Activated CD8-positive, alpha-beta T cell treated with anti-CD3 and anti-CD28 coated beads for 36 hours (primary cell): Measurements from ENCODE around the gene HEATR3. TPM values are rescaled to one million over a fixed set of nuclear protein-coding genes. Genes with fewer than 3 reads are reported as not detected.

Experiments
- ATAC-seq: fragments of 200-7000 bp; cut with Tn5 transposase; one replicate; pipeline ENCODE4 v1.10.0; 2021; ENCODE audit warnings: mild to moderate bottlenecking, moderate library complexity
- CTCF ChIA-PET: fragments of 350-600 bp; sonication (Branson Sonifier 250); formaldehyde crosslinking; loops from one replicate; lab custom pipeline; 2021; ENCODE audit warnings: antibody characterized with exemption; lab: Charles Lee
- POLR2A ChIA-PET: fragments of 350-600 bp; sonication (Branson Sonifier 250); formaldehyde crosslinking; loops from one replicate; lab custom pipeline; 2021; ENCODE audit warnings: antibody characterized with exemption; lab: Charles Lee
- DNase-seq: peaks from one replicate; pipeline ENCODE4 v3.0.0-alpha.2; 2020
- H3K27ac Mint-ChIP-seq: one replicate; pipeline ENCODE4 v1.8.0; 2021; ENCODE audit warnings: mild to moderate bottlenecking, mixed read lengths
- H3K27me3 Mint-ChIP-seq: one replicate; pipeline ENCODE4 v1.8.0; 2021; ENCODE audit warnings: mixed read lengths
- H3K36me3 Mint-ChIP-seq: one replicate; pipeline ENCODE4 v1.8.0; 2021; ENCODE audit warnings: low read depth, mixed read lengths
- H3K4me1 Mint-ChIP-seq: one replicate; pipeline ENCODE4 v1.8.0; 2021; ENCODE audit warnings: low read depth, mixed read lengths
- H3K4me3 Mint-ChIP-seq: one replicate; pipeline ENCODE4 v1.8.0; 2021; ENCODE audit warnings: mild to moderate bottlenecking, moderate library complexity, mixed read lengths
- H3K9me3 Mint-ChIP-seq: one replicate; pipeline ENCODE4 v1.8.0; 2021; ENCODE audit warnings: mixed read lengths
- CTCF ChIP-seq: fragments of 200-600 bp; IDR thresholded peaks from one replicate; pipeline ENCODE4 v1.8.0; 2022; ENCODE audit warnings: antibody characterized with exemption, mild to moderate bottlenecking
- intact Hi-C: fragments of 100-400 bp; cut with micrococcal nuclease; formaldehyde crosslinking; loops from one replicate; pipeline ENCODE4 v1.10.0; 2022
- total RNA-seq, 2 experiments: library from RNA; stranded (reverse); gene quantifications; one replicate each; pipeline ENCODE4 v1.2.3, GENCODE V29; 2021

HEATR3 gene
- total RNA-seq, 2 experiments from 2014 or later, result 23.6 to 29.6 TPM

- H3K27me3 Mint-ChIP-seq, result no peaks in the 10 kb centered on the region
- intact Hi-C loops, result loop anchor here (10.0 kb wide), 1 partner anchor 87 kb away; the partner anchor contains the start of gene TENT4B
- ChIA-PET POLR2A (interaction anchor here (0.6 to 2.4 kb wide), 7 partner anchors 11 to 143 kb away, joined by 3 to 6 read pairs (median 4); no protein-coding TSS in a partner anchor), CTCF (interaction anchor here (0.6 to 7.5 kb wide), 24 partner anchors 15 to 475 kb away, joined by 3 to 74 read pairs (median 4); partner anchors contain the start of gene CNEP1R1)
- H3K4me1 Mint-ChIP-seq, result peaks cover 38% of the 10 kb centered on the region
- peak; percentile 65 for TF ChIP-seq CTCF
- H3K4me3 Mint-ChIP-seq, result peak overlapping the region; percentile 84
- peak overlapping the region; percentile 81 for H3K27ac Mint-ChIP-seq
- no peaks in the 10 kb centered on the region for H3K9me3 Mint-ChIP-seq
- ATAC-seq (peak; percentile 59), DNase-seq (peak; percentile 71)
- peaks cover 25% of the 10 kb centered on the region for H3K36me3 Mint-ChIP-seq
Observed at GRCh38 chr16:50067290-50067853, 1.6 kb downstream of the HEATR3 start.

GRCh38 chr16:50068550-50068949 lies 2.8 kb downstream of the HEATR3 start:
- Mint-ChIP-seq H3K36me3 (peaks cover 29% of the 10 kb centered on the region), H3K4me3 (no peak overlapping the region), H3K9me3 (no peaks in the 10 kb centered on the region), H3K27ac (no peak overlapping the region), H3K27me3 (no peaks in the 10 kb centered on the region), H3K4me1 (peaks cover 44% of the 10 kb centered on the region)
- no peak for TF ChIP-seq CTCF
- ChIA-PET POLR2A (interaction anchor here (1.3 to 1.5 kb wide), 3 partner anchors 43 to 197 kb away, joined by 3 read pairs; no protein-coding TSS in a partner anchor), CTCF (interaction anchor here (0.6 to 7.5 kb wide), 12 partner anchors 15 to 301 kb away, joined by 3 to 74 read pairs (median 5); partner anchors contain the start of genes BRD7 and CNEP1R1)
- DNase-seq (no peak), ATAC-seq (no peak)
- intact Hi-C loops, result loop anchor here (10.0 kb wide), 1 partner anchor 86 kb away; the partner anchor contains the start of gene TENT4B

- ATAC-seq (no peak), DNase-seq (no peak)
- no peak overlapping the region for H3K4me3 Mint-ChIP-seq
- ChIA-PET POLR2A (interaction anchor here (1.3 to 1.5 kb wide), 3 partner anchors 43 to 197 kb away, joined by 3 read pairs; no protein-coding TSS in a partner anchor), CTCF (interaction anchor here (0.6 to 7.5 kb wide), 8 partner anchors 14 to 300 kb away, joined by 3 to 74 read pairs (median 8); partner anchors contain the start of genes BRD7 and CNEP1R1)
- peaks cover 44% of the 10 kb centered on the region for H3K4me1 Mint-ChIP-seq
- H3K9me3 Mint-ChIP-seq, result no peaks in the 10 kb centered on the region
- peaks cover 29% of the 10 kb centered on the region for H3K36me3 Mint-ChIP-seq
- TF ChIP-seq CTCF, result no peak
- intact Hi-C loops, result loop anchor here (10.0 kb wide), 1 partner anchor 86 kb away; the partner anchor contains the start of gene TENT4B
- H3K27me3 Mint-ChIP-seq, result no peaks in the 10 kb centered on the region
- H3K27ac Mint-ChIP-seq, result no peak overlapping the region
Observed at GRCh38 chr16:50069060-50069459, 3.3 kb downstream of the HEATR3 start.

GRCh38 chr16:50071075-50071671 lies 5.4 kb downstream of the HEATR3 start:
- H3K27me3 Mint-ChIP-seq, result no peaks in the 10 kb centered on the region
- intact Hi-C loops, result no loop called here
- CTCF ChIA-PET, result interaction anchor here (0.8 to 1.5 kb wide), 3 partner anchors 46 to 139 kb away, joined by 3 to 4 read pairs (median 3); partner anchors contain the start of gene CNEP1R1
- peaks cover 41% of the 10 kb centered on the region for H3K4me1 Mint-ChIP-seq
- H3K4me3 Mint-ChIP-seq, result no peak overlapping the region
- no peak for DNase-seq
- H3K36me3 Mint-ChIP-seq, result peaks cover 34% of the 10 kb centered on the region
- H3K27ac Mint-ChIP-seq, result no peak overlapping the region
- ATAC-seq, result no peak
- TF ChIP-seq CTCF, result no peak
- H3K9me3 Mint-ChIP-seq, result no peaks in the 10 kb centered on the region
- POLR2A ChIA-PET, result no interaction called here
